WTC11 (cell line): ENCODE results near the gene PRKACA. TPM values are rescaled to one million over a fixed set of nuclear protein-coding genes. Genes with fewer than 3 reads are reported as not detected.

Experiments
- ATAC-seq: fragments of 200-7000 bp; cut with Tn5 transposase; 2 replicates; pipeline ENCODE4 v1.10.0; 2021; ENCODE audit warnings: mild to moderate bottlenecking, moderate library complexity
- CTCF ChIA-PET: fragments of 300-600 bp; sonication (Branson Sonifier 250); formaldehyde crosslinking; loops from one replicate; lab custom pipeline; 2021; ENCODE audit warnings: antibody characterized with exemption; lab: Charles Lee
- POLR2A ChIA-PET: fragments of 350-600 bp; sonication (Branson Sonifier 250); formaldehyde crosslinking; loops from one replicate; lab custom pipeline; 2021; ENCODE audit warnings: antibody characterized with exemption; lab: Charles Lee
- DNase-seq: peaks from one replicate; pipeline ENCODE4 v3.0.0; 2021; ENCODE audit warnings: low spot score
- H3K27ac Mint-ChIP-seq: 2 replicates; pipeline ENCODE4 v1.8.0; 2021; ENCODE audit warnings: mixed read lengths
- H3K27me3 Mint-ChIP-seq: 2 replicates; pipeline ENCODE4 v1.8.0; 2021; ENCODE audit warnings: low read depth, mild to moderate bottlenecking, moderate library complexity, mixed read lengths
- H3K36me3 Mint-ChIP-seq: 2 replicates; pipeline ENCODE4 v1.8.0; 2021; ENCODE audit warnings: mixed read lengths
- H3K4me1 Mint-ChIP-seq: 2 replicates; pipeline ENCODE4 v1.8.0; 2022; ENCODE audit warnings: mixed read lengths
- H3K4me3 Mint-ChIP-seq: 2 replicates; pipeline ENCODE4 v1.8.0; 2021; ENCODE audit warnings: mild to moderate bottlenecking, moderate library complexity, mixed read lengths
- H3K9me3 Mint-ChIP-seq: 2 replicates; pipeline ENCODE4 v1.8.0; 2021; ENCODE audit warnings: mixed read lengths
- ATF1 ChIP-seq: sonication (generic); formaldehyde crosslinking; IDR thresholded peaks from 2 replicates; pipeline ENCODE4 v1.8.1; 2023; ENCODE audit warnings: mild to moderate bottlenecking, moderate library complexity, missing genetic modification reagents
- CBFB ChIP-seq: sonication (generic); formaldehyde crosslinking; IDR thresholded peaks from 2 replicates; pipeline ENCODE4 v1.8.1; 2022; ENCODE audit warnings: mild to moderate bottlenecking, low read depth, missing genetic modification reagents
- CREM ChIP-seq: sonication (generic); formaldehyde crosslinking; IDR thresholded peaks from 2 replicates; pipeline ENCODE4 v1.8.1; 2022; ENCODE audit warnings: mild to moderate bottlenecking, missing genetic modification reagents, moderate library complexity
- E2F5 ChIP-seq: sonication (generic); formaldehyde crosslinking; IDR thresholded peaks from 2 replicates; pipeline ENCODE4 v1.8.1; 2022; ENCODE audit warnings: mild to moderate bottlenecking, moderate library complexity, missing genetic modification reagents
- ERG ChIP-seq: fragments of 250-450 bp; sonication (Bioruptor Pico); IDR thresholded peaks from 2 replicates; pipeline ENCODE4 v1.8.0; 2021; ENCODE audit warnings: mild to moderate bottlenecking
- GRHL2 ChIP-seq: fragments of 250-450 bp; sonication (Bioruptor Pico); IDR thresholded peaks from 2 replicates; pipeline ENCODE4 v1.8.0; 2022; ENCODE audit warnings: mild to moderate bottlenecking, moderate library complexity; ENCODE audit not compliant: insufficient replicate concordance, severe bottlenecking
- HMGA2 ChIP-seq: fragments of 250-450 bp; sonication (Bioruptor Pico); IDR thresholded peaks from 2 replicates; pipeline ENCODE4 v1.4.0; 2021; ENCODE audit warnings: mild to moderate bottlenecking, moderate library complexity
- IRF2 ChIP-seq: sonication (generic); formaldehyde crosslinking; IDR thresholded peaks from 2 replicates; pipeline ENCODE4 v1.8.0; 2022; ENCODE audit warnings: low read depth, missing genetic modification reagents, borderline replicate concordance
- JUN ChIP-seq: sonication (generic); formaldehyde crosslinking; IDR thresholded peaks from 2 replicates; pipeline ENCODE4 v1.8.0; 2023; ENCODE audit warnings: mild to moderate bottlenecking, missing genetic modification reagents
- MLX ChIP-seq: sonication (generic); formaldehyde crosslinking; IDR thresholded peaks from 2 replicates; pipeline ENCODE4 v1.8.1; 2023; ENCODE audit warnings: mild to moderate bottlenecking, missing genetic modification reagents, moderate library complexity
- NFATC4 ChIP-seq: fragments of 250-450 bp; sonication (Bioruptor Pico); IDR thresholded peaks from 2 replicates; pipeline ENCODE4 v1.9.0; 2021; ENCODE audit warnings: mild to moderate bottlenecking
- NR1H2 ChIP-seq: sonication (generic); formaldehyde crosslinking; IDR thresholded peaks from 2 replicates; pipeline ENCODE4 v1.9.0; 2021; ENCODE audit warnings: mild to moderate bottlenecking, moderate library complexity, missing genetic modification reagents
- NR2C2 ChIP-seq: sonication (generic); formaldehyde crosslinking; IDR thresholded peaks from 2 replicates; pipeline ENCODE4 v1.8.0; 2022; ENCODE audit warnings: mild to moderate bottlenecking, missing genetic modification reagents
- OVOL2 ChIP-seq: fragments of 250-450 bp; sonication (Bioruptor Pico); IDR thresholded peaks from 2 replicates; pipeline ENCODE4 v1.9.0; 2021; ENCODE audit warnings: mild to moderate bottlenecking, borderline replicate concordance
- PREB ChIP-seq: sonication (generic); formaldehyde crosslinking; IDR thresholded peaks from 2 replicates; pipeline ENCODE4 v1.8.1; 2022; ENCODE audit warnings: mild to moderate bottlenecking, missing genetic modification reagents, moderate library complexity, borderline replicate concordance
- PRRX2 ChIP-seq: fragments of 250-450 bp; sonication (Bioruptor Pico); IDR thresholded peaks from 2 replicates; pipeline ENCODE4 v1.8.0; 2021; ENCODE audit warnings: mild to moderate bottlenecking
- RELA ChIP-seq: sonication (generic); formaldehyde crosslinking; IDR thresholded peaks from 2 replicates; pipeline ENCODE4 v1.8.1; 2022; ENCODE audit warnings: missing genetic modification reagents, mild to moderate bottlenecking, borderline replicate concordance
- STAT6 ChIP-seq: sonication (generic); formaldehyde crosslinking; conservative IDR thresholded peaks from 2 replicates; pipeline ENCODE4 v1.8.1; 2023; ENCODE audit warnings: mild to moderate bottlenecking, low read depth, missing genetic modification reagents, moderate library complexity
- TCF7 ChIP-seq: sonication (generic); formaldehyde crosslinking; IDR thresholded peaks from 2 replicates; pipeline ENCODE4 v1.8.0; 2022; ENCODE audit warnings: mild to moderate bottlenecking, low read depth, missing genetic modification reagents, moderate library complexity
- TEAD4 ChIP-seq: sonication (generic); formaldehyde crosslinking; IDR thresholded peaks from 2 replicates; pipeline ENCODE4 v1.8.0; 2022; ENCODE audit warnings: mild to moderate bottlenecking, missing genetic modification reagents
- ZNF121 ChIP-seq: sonication (generic); formaldehyde crosslinking; IDR thresholded peaks from 2 replicates; pipeline ENCODE4 v1.8.0; 2023; ENCODE audit warnings: missing genetic modification reagents
- total RNA-seq: library from RNA; stranded (reverse); gene quantifications from 3 replicates; pipeline ENCODE4 v1.2.3, GENCODE V29; 2021

PRKACA gene
- total RNA-seq, 1 experiment from 2014 or later: 37.8 TPM

- Mint-ChIP-seq H3K4me1 (no peaks in the 10 kb centered on the region), H3K27me3 (no peaks in the 10 kb centered on the region)
- no peak for TF ChIP-seq PREB (CRISPR knock-in tag)
- TF ChIP-seq CBFB (CRISPR knock-in tag): no peak
- no peak for TF ChIP-seq JUN (CRISPR knock-in tag)
- no peak for TF ChIP-seq TEAD4
- TF ChIP-seq ERG (CRISPR knock-in tag): no peak
- TF ChIP-seq TCF7: no peak
- TF ChIP-seq ZNF121 (CRISPR knock-in tag): no peak
- TF ChIP-seq STAT6 (CRISPR knock-in tag): no peak
- no peak for TF ChIP-seq IRF2 (CRISPR knock-in tag)
- TF ChIP-seq RELA (CRISPR knock-in tag): no peak
- TF ChIP-seq GRHL2 (CRISPR knock-in tag): no peak
- TF ChIP-seq, all 79 proteins: peak for 0
- H3K27ac Mint-ChIP-seq: no peak overlapping the region
- no peaks in the 10 kb centered on the region for H3K9me3 Mint-ChIP-seq
- ATAC-seq: no peak
- CTCF ChIA-PET: interaction anchor here (0.9 kb wide), 1 partner anchor 192 kb away, joined by 3 read pairs; no protein-coding TSS in a partner anchor
- no peak for DNase-seq
- POLR2A ChIA-PET: no interaction called here
- H3K36me3 Mint-ChIP-seq: peaks cover 49% of the 10 kb centered on the region
- H3K4me3 Mint-ChIP-seq: no peak overlapping the region
These were observed 38.6 kb upstream of the PRKACA start for GRCh38 chr19:14156122-14156521.

GRCh38 chr19:14155371-14155770, 37.8 kb upstream of the PRKACA start:
- Mint-ChIP-seq H3K27me3 (no peaks in the 10 kb centered on the region), H3K36me3 (peaks cover 49% of the 10 kb centered on the region), H3K9me3 (no peaks in the 10 kb centered on the region), H3K4me1 (no peaks in the 10 kb centered on the region), H3K27ac (no peak overlapping the region), H3K4me3 (no peak overlapping the region)
- DNase-seq (no peak), ATAC-seq (no peak)
- ChIA-PET POLR2A (no interaction called here), CTCF (no interaction called here)
- TF ChIP-seq NFATC4 (no peak), NR1H2 (no peak), ATF1 (no peak), NR2C2 (CRISPR knock-in tag) (no peak), HMGA2 (CRISPR knock-in tag) (no peak), MLX (CRISPR knock-in tag) (no peak), CREM (no peak), PRRX2 (CRISPR knock-in tag) (no peak), TEAD4 (no peak), JUN (CRISPR knock-in tag) (no peak), OVOL2 (CRISPR knock-in tag) (no peak), ERG (CRISPR knock-in tag) (no peak), E2F5 (CRISPR knock-in tag) (no peak)
